Central memory CD8-positive, alpha-beta T cell (primary cell): ENCODE results near the gene TGM4.

ENCODE experiments used
- ATAC-seq: fragments of 150-1000 bp; cut with Tn5 transposase; replicated peaks from 2 replicates; pipeline ENCODE4 v1.10.0; 2022; ENCODE audit warnings: mild to moderate bottlenecking, moderate FRiP score, moderate number of reproducible peaks; ENCODE audit not compliant: poor library complexity, severe bottlenecking; ENCODE audit errors: extremely low read depth
- DNase-seq, 2 donors: peaks; one replicate each; pipeline ENCODE4 v3.0.0; 2021; ENCODE audit warnings: low spot score in 2 of 2
- H3K27ac Mint-ChIP-seq: one replicate; pipeline ENCODE4 v1.8.0; 2022; ENCODE audit warnings: low read depth, mild to moderate bottlenecking, moderate library complexity, mixed read lengths
- H3K27me3 Mint-ChIP-seq: one replicate; pipeline ENCODE4 v1.8.0; 2022; ENCODE audit warnings: mixed read lengths
- H3K36me3 Mint-ChIP-seq: one replicate; pipeline ENCODE4 v1.8.0; 2022; ENCODE audit warnings: mild to moderate bottlenecking, moderate library complexity, mixed read lengths; ENCODE audit not compliant: insufficient read depth
- H3K4me1 Mint-ChIP-seq: one replicate; pipeline ENCODE4 v1.8.0; 2022; ENCODE audit warnings: mixed read lengths
- H3K4me3 Mint-ChIP-seq: one replicate; pipeline ENCODE4 v1.8.0; 2022; ENCODE audit warnings: mild to moderate bottlenecking, moderate library complexity, mixed read lengths
- H3K9me3 Mint-ChIP-seq: one replicate; pipeline ENCODE4 v1.8.0; 2022; ENCODE audit warnings: mixed read lengths

TGM4 gene

GRCh38 chr3:44952689-44953088, 78.3 kb downstream of the TGM4 start:
- Mint-ChIP-seq H3K36me3 (peaks cover 8% of the 10 kb centered on the region), H3K9me3 (no peaks in the 10 kb centered on the region), H3K27me3 (no peaks in the 10 kb centered on the region), H3K27ac (peak overlapping the region; percentile 1), H3K4me1 (peaks cover 51% of the 10 kb centered on the region), H3K4me3 (no peak overlapping the region)
- no peak for DNase-seq
- no peak for ATAC-seq

GRCh38 chr3:44954304-44954703, 79.9 kb downstream of the TGM4 start:
- ATAC-seq (no peak), DNase-seq (no peak)
- H3K4me3 Mint-ChIP-seq, result no peak overlapping the region
- H3K27me3 Mint-ChIP-seq, result no peaks in the 10 kb centered on the region
- H3K4me1 Mint-ChIP-seq, result peaks cover 51% of the 10 kb centered on the region
- H3K9me3 Mint-ChIP-seq, result no peaks in the 10 kb centered on the region
- no peak overlapping the region for H3K27ac Mint-ChIP-seq
- peaks cover 8% of the 10 kb centered on the region for H3K36me3 Mint-ChIP-seq

GRCh38 chr3:44954962-44955361, 80.6 kb downstream of the TGM4 start:
- Mint-ChIP-seq H3K27ac (no peak overlapping the region), H3K4me1 (peaks cover 51% of the 10 kb centered on the region), H3K27me3 (no peaks in the 10 kb centered on the region), H3K9me3 (no peaks in the 10 kb centered on the region), H3K4me3 (no peak overlapping the region), H3K36me3 (peaks cover 8% of the 10 kb centered on the region)
- ATAC-seq (no peak), DNase-seq (no peak)

- Mint-ChIP-seq H3K9me3 (no peaks in the 10 kb centered on the region), H3K27ac (no peak overlapping the region), H3K27me3 (no peaks in the 10 kb centered on the region), H3K4me1 (peaks cover 51% of the 10 kb centered on the region), H3K36me3 (peaks cover 6% of the 10 kb centered on the region), H3K4me3 (no peak overlapping the region)
- no peak for DNase-seq
- no peak for ATAC-seq
Measured at GRCh38 chr3:44955917-44956316, 81.5 kb downstream of the TGM4 start.

- peaks cover 1% of the 10 kb centered on the region for H3K36me3 Mint-ChIP-seq
- H3K9me3 Mint-ChIP-seq, result no peaks in the 10 kb centered on the region
- DNase-seq (no peak), ATAC-seq (no peak)
- peaks cover 44% of the 10 kb centered on the region for H3K4me1 Mint-ChIP-seq
- peak overlapping the region; percentile 13 for H3K27ac Mint-ChIP-seq
- H3K4me3 Mint-ChIP-seq, result no peak overlapping the region
- no peaks in the 10 kb centered on the region for H3K27me3 Mint-ChIP-seq
Measured at GRCh38 chr3:44957986-44958385, 83.6 kb downstream of the TGM4 start.

GRCh38 chr3:44958386-44958785, 84.0 kb downstream of the TGM4 start:
- Mint-ChIP-seq H3K36me3 (peaks cover 1% of the 10 kb centered on the region), H3K4me3 (no peak overlapping the region)
- ATAC-seq, result no peak

GRCh38 chr3:44960387-44961026, 86.1 kb downstream of the TGM4 start:
- DNase-seq, result no peak
- Mint-ChIP-seq H3K4me1 (peaks cover 60% of the 10 kb centered on the region), H3K27ac (no peak overlapping the region), H3K9me3 (no peaks in the 10 kb centered on the region), H3K27me3 (no peaks in the 10 kb centered on the region), H3K4me3 (no peak overlapping the region), H3K36me3 (peaks cover 1% of the 10 kb centered on the region)
- ATAC-seq, result no peak

More at GRCh38 chr3:44958386-44958785, 84.0 kb downstream of the TGM4 start:
- H3K27ac Mint-ChIP-seq, result no peak overlapping the region
- no peaks in the 10 kb centered on the region for H3K9me3 Mint-ChIP-seq
- no peak for DNase-seq
- H3K4me1 Mint-ChIP-seq, result peaks cover 46% of the 10 kb centered on the region
- H3K27me3 Mint-ChIP-seq, result no peaks in the 10 kb centered on the region

GRCh38 chr3:44961888-44962287, 87.5 kb downstream of the TGM4 start:
- H3K27me3 Mint-ChIP-seq, result no peaks in the 10 kb centered on the region
- ATAC-seq, result no peak
- no peaks in the 10 kb centered on the region for H3K9me3 Mint-ChIP-seq
- no peak overlapping the region for H3K4me3 Mint-ChIP-seq
- H3K36me3 Mint-ChIP-seq, result peaks cover 1% of the 10 kb centered on the region
- H3K4me1 Mint-ChIP-seq, result peaks cover 63% of the 10 kb centered on the region
- no peak for DNase-seq
- no peak overlapping the region for H3K27ac Mint-ChIP-seq

- ATAC-seq (no peak), DNase-seq (no peak)
- H3K4me1 Mint-ChIP-seq, result peaks cover 62% of the 10 kb centered on the region
- H3K27me3 Mint-ChIP-seq, result no peaks in the 10 kb centered on the region
- H3K27ac Mint-ChIP-seq, result no peak overlapping the region
- H3K9me3 Mint-ChIP-seq, result no peaks in the 10 kb centered on the region
- no peak overlapping the region for H3K4me3 Mint-ChIP-seq
- H3K36me3 Mint-ChIP-seq, result no peaks in the 10 kb centered on the region
Measured at GRCh38 chr3:44962621-44963393, 88.4 kb downstream of the TGM4 start.

- no peaks in the 10 kb centered on the region for H3K27me3 Mint-ChIP-seq
- peaks cover 65% of the 10 kb centered on the region for H3K4me1 Mint-ChIP-seq
- DNase-seq (no peak), ATAC-seq (no peak)
- peaks cover 2% of the 10 kb centered on the region for H3K36me3 Mint-ChIP-seq
- no peak overlapping the region for H3K4me3 Mint-ChIP-seq
- no peaks in the 10 kb centered on the region for H3K9me3 Mint-ChIP-seq
- no peak overlapping the region for H3K27ac Mint-ChIP-seq
Measured at GRCh38 chr3:44963571-44964325, 89.3 kb downstream of the TGM4 start.
